Caco-2 (cell line): ENCODE data around the gene CSF2RB. TPM values are rescaled to one million over a fixed set of nuclear protein-coding genes. Genes with fewer than 3 reads are reported as not detected.

ENCODE experiments used
- BruUV-seq: library from RNA; stranded (reverse); fragments of 400-500 nt; replicated peaks from 2 replicates; lab custom pipeline; 2021; lab: Mats Ljungman, UMichigan
- CTCF ChIA-PET: fragments of 300-600 bp; sonication (Branson Sonifier 250); formaldehyde crosslinking; loops from one replicate; lab custom pipeline; 2022; ENCODE audit warnings: antibody characterized with exemption; lab: Charles Lee
- POLR2A ChIA-PET: fragments of 300-600 bp; sonication (Branson Sonifier 250); formaldehyde crosslinking; loops from one replicate; lab custom pipeline; 2022; ENCODE audit warnings: antibody characterized with exemption; lab: Charles Lee
- DNase-seq, 2 experiments: peaks; one replicate each; pipeline versions ENCODE4 v3.0.0 to v3.0.0-alpha.2; 2020 to 2022
- H3K27me3 ChIP-seq: replicated peaks from 2 replicates; pipeline ENCODE4 v1.6.0; 2011; ENCODE audit warnings: low read length; ENCODE audit not compliant: control insufficient read depth, insufficient read depth
- H3K36me3 ChIP-seq: 2 replicates; pipeline ENCODE4 v1.5.1; 2011; ENCODE audit warnings: low read length; ENCODE audit not compliant: control insufficient read depth, insufficient read depth
- H3K4me1 ChIP-seq: fragments of 250-450 bp; sonication (Bioruptor Pico); 2 replicates; pipeline ENCODE4 v1.5.1; 2020; ENCODE audit warnings: mild to moderate bottlenecking
- H3K4me3 ChIP-seq: 2 replicates; pipeline ENCODE4 v1.5.1; 2011; ENCODE audit warnings: low read depth, mild to moderate bottlenecking, control low read depth, low read length
- H3K9me3 ChIP-seq: fragments of 250-450 bp; sonication (Bioruptor Pico); 2 replicates; pipeline ENCODE4 v1.5.1; 2020; ENCODE audit warnings: mild to moderate bottlenecking, moderate library complexity
- H3K27ac Mint-ChIP-seq: one replicate; pipeline ENCODE4 v1.8.0; 2022; ENCODE audit warnings: mixed read lengths; ENCODE audit not compliant: unreplicated experiment
- H3K27me3 Mint-ChIP-seq: one replicate; pipeline ENCODE4 v1.8.0; 2022; ENCODE audit warnings: mixed read lengths; ENCODE audit not compliant: insufficient read depth, unreplicated experiment
- H3K36me3 Mint-ChIP-seq: one replicate; pipeline ENCODE4 v1.8.0; 2022; ENCODE audit warnings: mild to moderate bottlenecking, mixed read lengths; ENCODE audit not compliant: insufficient read depth, unreplicated experiment
- H3K4me1 Mint-ChIP-seq: one replicate; pipeline ENCODE4 v1.8.0; 2022; ENCODE audit warnings: low read depth, mixed read lengths; ENCODE audit not compliant: unreplicated experiment
- H3K4me3 Mint-ChIP-seq: one replicate; pipeline ENCODE4 v1.8.0; 2022; ENCODE audit warnings: mild to moderate bottlenecking, moderate library complexity, mixed read lengths; ENCODE audit not compliant: unreplicated experiment
- H3K9me3 Mint-ChIP-seq: one replicate; pipeline ENCODE4 v1.8.0; 2022; ENCODE audit warnings: mixed read lengths; ENCODE audit not compliant: unreplicated experiment
- CTCF ChIP-seq, 2 experiments: fragments of 200-600 bp in 1 of 2; IDR thresholded peaks; 1 replicate in 1 of 2; 2 replicates in 1 of 2; pipeline versions ENCODE4 v1.5.1 to v1.8.0; 2011 to 2022; ENCODE audit warnings: antibody characterized with exemption in 1 of 2, control low read depth in 1 of 2, inconsistent platforms in 1 of 2, low read depth in 1 of 2, low read length in 1 of 2, mild to moderate bottlenecking in 1 of 2, moderate library complexity in 1 of 2; ENCODE audit not compliant: insufficient read depth in 1 of 2, severe bottlenecking in 1 of 2, unreplicated experiment in 1 of 2
- intact Hi-C: fragments of 100-400 bp; cut with micrococcal nuclease; formaldehyde crosslinking; loops from one replicate; pipeline ENCODE4 v1.10.0; 2022; ENCODE audit not compliant: unreplicated experiment
- total RNA-seq: library from RNA; stranded (reverse); gene quantifications from 2 replicates; pipeline ENCODE4 v1.2.3, GENCODE V29; 2022

CSF2RB gene
- total RNA-seq, 1 experiment from 2014 or later = not detected

GRCh38 chr22:36938028-36938425 lies 24.6 kb downstream of the CSF2RB start:
- no peaks in the 10 kb centered on the region for H3K4me1 ChIP-seq
- H3K9me3 ChIP-seq = no peaks in the 10 kb centered on the region
- H3K36me3 ChIP-seq = no peaks in the 10 kb centered on the region
- no TSS peak for BruUV-seq
- no peak overlapping the region for H3K4me3 Mint-ChIP-seq
- DNase-seq = peak in 1 of 2 experiments; percentile 21
- H3K9me3 Mint-ChIP-seq = no peaks in the 10 kb centered on the region
- no peak for TF ChIP-seq CTCF (IDR thresholded peaks at IDR 0.05; ENCODE audit: insufficient read depth in 1 of 2, low read depth in 1 of 2, low read length in 1 of 2, severe bottlenecking in 1 of 2, unreplicated experiment in 1 of 2)
- H3K4me1 Mint-ChIP-seq = no peaks in the 10 kb centered on the region
- no peaks in the 10 kb centered on the region for H3K27me3 ChIP-seq
- no peaks in the 10 kb centered on the region for H3K36me3 Mint-ChIP-seq
- no peak overlapping the region for H3K4me3 ChIP-seq
- H3K27ac Mint-ChIP-seq = no peak overlapping the region
- ChIA-PET POLR2A (no interaction called here), CTCF (no interaction called here)
- peaks cover 25% of the 10 kb centered on the region for H3K27me3 Mint-ChIP-seq
- intact Hi-C loops = no loop called here

- Mint-ChIP-seq H3K36me3 (no peaks in the 10 kb centered on the region), H3K4me1 (no peaks in the 10 kb centered on the region), H3K9me3 (no peaks in the 10 kb centered on the region), H3K4me3 (no peak overlapping the region), H3K27me3 (peaks cover 27% of the 10 kb centered on the region), H3K27ac (no peak overlapping the region)
- intact Hi-C loops = no loop called here
- Histone ChIP-seq H3K27me3 (no peaks in the 10 kb centered on the region; the same call in 1 of the 2 replicates), H3K4me1 (no peaks in the 10 kb centered on the region), H3K4me3 (no peak overlapping the region), H3K9me3 (no peaks in the 10 kb centered on the region), H3K36me3 (no peaks in the 10 kb centered on the region)
- TF ChIP-seq CTCF (IDR thresholded peaks at IDR 0.05; ENCODE audit: insufficient read depth in 1 of 2, low read depth in 1 of 2, low read length in 1 of 2, severe bottlenecking in 1 of 2, unreplicated experiment in 1 of 2) = no peak
- ChIA-PET POLR2A (no interaction called here), CTCF (no interaction called here)
- DNase-seq = peak in 1 of 2 experiments; percentile 23
- no TSS peak for BruUV-seq
Observed at GRCh38 chr22:36938886-36939285, 25.5 kb downstream of the CSF2RB start.

GRCh38 chr22:36940676-36941075 lies 27.2 kb downstream of the CSF2RB start:
- no peaks in the 10 kb centered on the region for H3K9me3 Mint-ChIP-seq
- no peaks in the 10 kb centered on the region; the same call in 1 of the 2 replicates for H3K27me3 ChIP-seq
- H3K9me3 ChIP-seq = no peaks in the 10 kb centered on the region
- no peaks in the 10 kb centered on the region for H3K4me1 ChIP-seq
- intact Hi-C loops = no loop called here
- no peak for DNase-seq
- H3K27me3 Mint-ChIP-seq = peaks cover 25% of the 10 kb centered on the region
- H3K4me1 Mint-ChIP-seq = no peaks in the 10 kb centered on the region
- TF ChIP-seq CTCF (IDR thresholded peaks at IDR 0.05; ENCODE audit: insufficient read depth in 1 of 2, low read depth in 1 of 2, low read length in 1 of 2, severe bottlenecking in 1 of 2, unreplicated experiment in 1 of 2) = no peak
- no peaks in the 10 kb centered on the region for H3K36me3 ChIP-seq
- ChIA-PET CTCF (no interaction called here), POLR2A (no interaction called here)
- BruUV-seq = no TSS peak
- H3K36me3 Mint-ChIP-seq = no peaks in the 10 kb centered on the region
- H3K27ac Mint-ChIP-seq = no peak overlapping the region
- H3K4me3 ChIP-seq = no peak overlapping the region
- H3K4me3 Mint-ChIP-seq = no peak overlapping the region
